GM23248 (cell line): ENCODE data around the gene GLOD5. TPM values are rescaled to one million over a fixed set of nuclear protein-coding genes. Genes with fewer than 3 reads are reported as not detected.
"Not testable (repeated sequence)": the region's sequence is repeated elsewhere in the genome, so short reads cannot be mapped to it uniquely, and the experiment has no call there.

Experiments
- DNase-seq: peaks from one replicate; pipeline ENCODE4 v3.0.0-alpha.2; 2015
- H2AFZ ChIP-seq: fragments of 200-600 bp; sonication (generic); 2 replicates; pipeline ENCODE4 v1.6.1; 2016; ENCODE audit warnings: antibody characterized with exemption
- H3F3A ChIP-seq: fragments of 200-600 bp; sonication (generic); 2 replicates; pipeline ENCODE4 v1.6.1; 2016; ENCODE audit warnings: mild to moderate bottlenecking, antibody characterized with exemption, mixed run types; ENCODE audit not compliant: insufficient read depth
- H3K27ac ChIP-seq: fragments of 200-600 bp; sonication (generic); 2 replicates; pipeline ENCODE4 v1.5.1; 2016; ENCODE audit warnings: mild to moderate bottlenecking
- H3K27me3 ChIP-seq: fragments of 200-600 bp; sonication (generic); replicated peaks from 2 replicates; pipeline ENCODE4 v1.6.1; 2016; ENCODE audit warnings: mild to moderate bottlenecking; ENCODE audit not compliant: insufficient read depth
- H3K36me3 ChIP-seq: fragments of 200-600 bp; sonication (generic); 2 replicates; pipeline ENCODE4 v1.6.1; 2016; ENCODE audit warnings: low read depth, mild to moderate bottlenecking
- H3K4me1 ChIP-seq: fragments of 200-600 bp; sonication (generic); 2 replicates; pipeline ENCODE4 v1.6.1; 2016; ENCODE audit warnings: mild to moderate bottlenecking; ENCODE audit not compliant: insufficient read depth
- H3K4me2 ChIP-seq: fragments of 200-600 bp; sonication (generic); one replicate; pipeline ENCODE4 v1.6.1; 2016; ENCODE audit warnings: mild to moderate bottlenecking; ENCODE audit not compliant: unreplicated experiment
- H3K4me3 ChIP-seq: fragments of 200-600 bp; sonication (generic); 2 replicates; pipeline ENCODE4 v1.5.1; 2016; ENCODE audit warnings: mild to moderate bottlenecking
- H3K79me2 ChIP-seq: fragments of 200-600 bp; sonication (generic); 2 replicates; pipeline ENCODE4 v1.6.1; 2016; ENCODE audit warnings: mild to moderate bottlenecking; ENCODE audit not compliant: insufficient read depth
- H3K9ac ChIP-seq: fragments of 200-600 bp; sonication (generic); 2 replicates; pipeline ENCODE4 v1.6.1; 2016; ENCODE audit warnings: mild to moderate bottlenecking
- H3K9me2 ChIP-seq: fragments of 200-600 bp; sonication (generic); 2 replicates; pipeline ENCODE4 v1.6.1; 2016; ENCODE audit warnings: mixed run types, mild to moderate bottlenecking, moderate library complexity; ENCODE audit not compliant: insufficient read depth
- H3K9me3 ChIP-seq: fragments of 200-600 bp; sonication (generic); one replicate; pipeline ENCODE4 v1.6.1; 2017; ENCODE audit warnings: low read depth
- H4K20me1 ChIP-seq: fragments of 200-600 bp; sonication (generic); 2 replicates; pipeline ENCODE4 v1.6.0; 2016; ENCODE audit not compliant: insufficient read depth
- EZH2 ChIP-seq: fragments of 200-600 bp; sonication (generic); IDR thresholded peaks from 2 replicates; pipeline ENCODE4 v1.6.1; 2018; ENCODE audit warnings: antibody characterized with exemption, mild to moderate bottlenecking; ENCODE audit not compliant: insufficient read depth, poor library complexity, severe bottlenecking
- EZH2phosphoT487 ChIP-seq: fragments of 200-600 bp; sonication (generic); IDR thresholded peaks from 2 replicates; pipeline ENCODE4 v1.6.1; 2018; ENCODE audit warnings: antibody characterized with exemption, moderate library complexity, mild to moderate bottlenecking, low read depth; ENCODE audit not compliant: insufficient read depth
- WGBS, 2 experiments: methylation state at CpG; one replicate each; pipeline ENCODE4 v1.1.6; 2015 to 2017; ENCODE audit warnings: low lambda C conversion rate in 2 of 2, low coverage in 1 of 2; ENCODE audit errors: missing lambda C conversion rate in 2 of 2; 5-methylcytosine and 5-hydroxymethylcytosine counted together
- in situ Hi-C: fragments of 300-500 bp; cut with MboI; formaldehyde crosslinking; loops from 2 replicates; pipeline ENCODE4 v1.15.0; 2020
- polyA plus RNA-seq: library from polyadenylated mRNA; unstranded; fragments of >200 nt; fragmentation: Nextera tagmentation; extraction: Ambion mirVana; gene quantifications from 2 replicates; pipeline ENCODE4 v1.2.1, GENCODE V29; 2016
- total RNA-seq: library from RNA; depleted of rRNA; stranded (reverse); fragments of >200 nt; shearing (Covaris generic); gene quantifications from 2 replicates; pipeline ENCODE4 v1.2.3, GENCODE V29; 2014

Gene GLOD5
- total and polyA plus RNA-seq, 2 experiments from 2014 or later = not detected

DNA sequence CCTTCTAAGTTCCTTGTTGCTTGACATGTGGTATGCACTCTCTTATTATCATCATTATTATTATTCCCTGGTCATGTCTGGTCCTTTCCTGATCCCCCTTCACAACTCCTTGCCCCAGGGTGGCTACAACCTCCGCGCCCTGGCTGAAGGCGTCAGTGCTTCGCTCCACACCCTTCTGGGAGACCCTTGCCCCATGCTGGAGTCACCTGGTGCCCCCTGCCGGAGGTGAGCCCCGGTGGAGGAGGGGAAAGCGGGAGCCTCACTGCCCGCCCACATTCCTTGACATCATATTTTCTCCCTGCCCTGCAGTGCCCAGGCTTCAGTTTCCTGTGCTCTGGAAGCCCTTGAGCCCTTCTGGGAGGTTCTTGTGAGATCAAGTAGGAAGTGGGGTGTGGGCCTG is 53.7 kb downstream of the GLOD5 start:
- in situ Hi-C loops = no loop called here
- H3K4me2 ChIP-seq = no peak overlapping the region

DNA sequence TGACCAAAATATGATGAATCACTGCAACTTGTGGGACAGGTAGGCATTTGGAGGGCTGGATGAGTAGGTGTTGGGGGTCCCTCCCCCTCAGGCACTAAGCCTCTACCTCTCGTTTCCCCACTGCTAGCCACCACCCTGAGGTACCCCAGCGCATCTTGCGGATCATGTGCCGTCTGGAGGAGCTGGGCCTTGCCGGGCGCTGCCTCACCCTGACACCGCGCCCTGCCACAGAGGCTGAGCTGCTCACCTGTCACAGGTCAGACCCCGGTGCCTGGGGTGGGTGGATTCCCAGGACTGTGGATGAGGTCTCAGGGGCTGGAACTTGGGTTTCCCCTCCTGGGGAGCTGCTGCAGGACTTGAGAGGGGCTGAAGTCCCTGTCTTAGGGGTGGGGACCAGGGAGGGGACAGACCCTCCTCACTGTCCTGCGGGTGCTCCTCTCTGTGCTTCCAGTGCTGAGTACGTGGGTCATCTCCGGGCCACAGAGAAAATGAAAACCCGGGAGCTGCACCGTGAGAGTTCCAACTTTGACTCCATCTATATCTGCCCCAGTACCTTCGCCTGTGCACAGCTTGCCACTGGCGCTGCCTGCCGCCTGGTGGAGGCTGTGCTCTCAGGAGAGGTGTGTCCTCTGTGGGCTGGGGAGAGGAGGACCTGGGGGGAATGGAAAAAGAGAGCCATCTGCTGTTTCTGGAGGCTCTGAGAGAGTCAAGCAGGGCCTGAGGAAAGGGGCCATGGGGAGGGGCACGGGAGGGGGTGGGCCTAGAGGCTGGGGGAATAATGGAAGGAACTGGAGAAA is 54.7 kb downstream of the GLOD5 start:
- Histone ChIP-seq H3K4me3 (no peak overlapping the region), H2AFZ (no peak overlapping the region), H3K9me2 (no peaks in the 10 kb centered on the region), H3K9me3 (no peaks in the 10 kb centered on the region), H3K79me2 (no peaks in the 10 kb centered on the region), H3K4me1 (no peaks in the 10 kb centered on the region), H3K27me3 (no peaks in the 10 kb centered on the region), H3F3A (no peaks in the 10 kb centered on the region), H4K20me1 (no peaks in the 10 kb centered on the region), H3K36me3 (no peaks in the 10 kb centered on the region), H3K4me2 (no peak overlapping the region), H3K9ac (no peak overlapping the region), H3K27ac (no peak overlapping the region)
- 96 to 98% methylated on average over 7 to 13 of the region's 18 CpGs for WGBS, 2 experiments
- no peak for DNase-seq
- in situ Hi-C loops = no loop called here
- TF ChIP-seq EZH2 = no peak
- no peak for TF ChIP-seq EZH2phosphoT487

More for the DNA sequence above, 53.7 kb downstream of the GLOD5 start:
- Histone ChIP-seq H3K9me3 (no peaks in the 10 kb centered on the region), H3K36me3 (no peaks in the 10 kb centered on the region), H3K27ac (no peak overlapping the region), H3K4me3 (no peak overlapping the region), H4K20me1 (no peaks in the 10 kb centered on the region), H3K4me1 (no peaks in the 10 kb centered on the region), H3F3A (no peaks in the 10 kb centered on the region), H3K79me2 (no peaks in the 10 kb centered on the region), H2AFZ (no peak overlapping the region), H3K9ac (no peak overlapping the region), H3K27me3 (no peaks in the 10 kb centered on the region), H3K9me2 (no peaks in the 10 kb centered on the region)
- no peak for DNase-seq
- WGBS, 2 experiments = 60 to 78% methylated on average over 5 of the region's 8 CpGs
- TF ChIP-seq EZH2 (no peak), EZH2phosphoT487 (no peak)

DNA sequence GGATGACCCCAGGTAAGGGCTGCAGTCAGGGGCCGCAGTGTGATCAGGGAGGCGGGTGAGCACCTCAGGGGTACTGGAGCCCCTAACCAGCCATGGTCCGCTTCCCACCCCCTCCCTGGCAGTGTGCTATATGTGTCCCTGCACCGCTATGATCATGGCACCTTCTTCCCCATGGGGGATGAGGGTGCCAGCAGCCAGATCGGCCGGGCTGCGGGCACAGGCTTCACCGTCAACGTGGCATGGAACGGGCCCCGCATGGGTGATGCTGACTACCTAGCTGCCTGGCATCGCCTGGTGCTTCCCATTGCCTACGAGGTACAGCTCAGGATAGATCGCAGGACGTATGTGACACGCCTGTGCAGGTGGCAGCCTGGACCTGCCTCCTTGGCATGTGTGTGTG is 56.6 kb downstream of the GLOD5 start:
- Histone ChIP-seq H3K9me3 (no peaks in the 10 kb centered on the region), H3F3A (no peaks in the 10 kb centered on the region), H3K27ac (no peak overlapping the region), H4K20me1 (no peaks in the 10 kb centered on the region), H3K9me2 (no peaks in the 10 kb centered on the region), H3K36me3 (no peaks in the 10 kb centered on the region), H3K79me2 (no peaks in the 10 kb centered on the region), H3K4me3 (no peak overlapping the region), H3K9ac (no peak overlapping the region), H3K27me3 (no peaks in the 10 kb centered on the region), H2AFZ (no peak overlapping the region), H3K4me1 (no peaks in the 10 kb centered on the region), H3K4me2 (no peak overlapping the region)
- in situ Hi-C loops = no loop called here
- 73 to 95% methylated on average over 6 to 14 of the region's 16 CpGs for WGBS, 2 experiments
- no peak for TF ChIP-seq EZH2phosphoT487
- no peak for TF ChIP-seq EZH2
- DNase-seq = no peak

DNA sequence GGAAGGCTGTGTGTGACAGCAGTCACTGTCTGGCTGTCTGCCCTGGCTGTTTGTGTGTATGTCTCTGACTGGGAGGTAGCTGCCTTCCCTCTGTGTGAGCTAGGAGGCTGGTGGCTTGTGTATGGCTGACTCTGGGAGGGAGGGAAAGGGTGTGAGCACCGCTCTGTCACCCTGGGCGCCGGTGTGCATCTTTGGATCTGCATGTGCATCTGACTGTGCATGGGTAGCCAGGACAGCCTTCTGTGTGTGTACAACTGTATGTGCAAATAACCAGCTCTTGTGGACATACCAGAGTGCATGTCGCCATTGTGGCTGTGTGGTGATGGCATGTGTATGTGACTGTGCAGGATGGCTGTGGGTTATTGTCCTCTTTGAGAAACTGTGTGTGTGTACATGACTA is 57.3 kb downstream of the GLOD5 start:
- WGBS, 2 experiments = 100% methylated on average over 1 of the region's 4 CpGs
- no peaks in the 10 kb centered on the region for H4K20me1 ChIP-seq
- no peaks in the 10 kb centered on the region for H3K79me2 ChIP-seq
- no peak overlapping the region for H3K9ac ChIP-seq
- H3K27ac ChIP-seq = no peak overlapping the region
- no peaks in the 10 kb centered on the region for H3K9me3 ChIP-seq
- in situ Hi-C loops = no loop called here
- H3K4me3 ChIP-seq = no peak overlapping the region
- H3K27me3 ChIP-seq = no peaks in the 10 kb centered on the region
- no peak for TF ChIP-seq EZH2phosphoT487
- TF ChIP-seq EZH2 = no peak
- no peaks in the 10 kb centered on the region for H3F3A ChIP-seq
- no peak overlapping the region for H3K4me2 ChIP-seq
- H3K36me3 ChIP-seq = no peaks in the 10 kb centered on the region
- DNase-seq = no peak
- H2AFZ ChIP-seq = no peak overlapping the region
- no peaks in the 10 kb centered on the region for H3K9me2 ChIP-seq
- no peaks in the 10 kb centered on the region for H3K4me1 ChIP-seq

DNA sequence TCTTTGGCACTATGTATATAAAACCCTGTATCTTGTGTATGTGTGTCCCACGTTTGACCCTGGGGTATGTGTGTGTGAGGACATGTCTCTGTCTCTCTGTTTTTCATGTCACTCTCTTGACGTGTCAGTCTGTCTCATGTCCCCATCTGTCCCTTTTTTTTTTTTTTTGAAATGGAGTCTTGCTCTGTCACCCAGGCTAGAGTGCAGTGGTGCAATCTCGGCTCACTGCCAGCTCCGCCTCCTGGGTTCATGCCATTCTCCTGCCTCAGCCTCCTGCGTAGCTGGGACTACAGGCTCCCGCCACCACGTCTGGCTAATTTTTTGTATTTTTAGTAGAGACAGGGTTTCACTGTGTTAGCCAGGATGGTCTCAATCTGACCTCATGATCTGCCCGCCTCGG is 57.8 kb downstream of the GLOD5 start:
- H3K4me2 ChIP-seq, in situ Hi-C loops, H2AFZ ChIP-seq, H3K79me2 ChIP-seq, DNase-seq, H4K20me1 ChIP-seq, H3K4me3 ChIP-seq, H3K27me3 ChIP-seq, H3K9me3 ChIP-seq, H3K36me3 ChIP-seq, H3K4me1 ChIP-seq, H3K27ac ChIP-seq, H3K9me2 ChIP-seq, H3F3A ChIP-seq, H3K9ac ChIP-seq: not testable (repeated sequence)
- 78 to 84% methylated on average over 4 to 8 of the region's 9 CpGs for WGBS, 2 experiments
